Activated CD8-positive, alpha-beta memory T cell treated with anti-CD3 and anti-CD28 coated beads, Interleukin-2, amount 50 U/mL, for 1 hour (primary cell): ENCODE measurements around the gene SGCE.

Source experiments
- DNase-seq: peaks from one replicate; pipeline ENCODE4 v3.0.0-alpha.2; 2020; ENCODE audit errors: extremely low read depth

Gene SGCE

GRCh38 chr7:94571816-94572215 lies 84.1 kb downstream of the SGCE start:
- DNase-seq: no peak

GRCh38 chr7:94567396-94567795 lies 88.5 kb downstream of the SGCE start:
- DNase-seq: no peak

- DNase-seq: no peak
These were observed 90.6 kb downstream of the SGCE start for GRCh38 chr7:94565247-94565894.

- no peak for DNase-seq
These were observed 93.4 kb downstream of the SGCE start for GRCh38 chr7:94562525-94562924.

DNA sequence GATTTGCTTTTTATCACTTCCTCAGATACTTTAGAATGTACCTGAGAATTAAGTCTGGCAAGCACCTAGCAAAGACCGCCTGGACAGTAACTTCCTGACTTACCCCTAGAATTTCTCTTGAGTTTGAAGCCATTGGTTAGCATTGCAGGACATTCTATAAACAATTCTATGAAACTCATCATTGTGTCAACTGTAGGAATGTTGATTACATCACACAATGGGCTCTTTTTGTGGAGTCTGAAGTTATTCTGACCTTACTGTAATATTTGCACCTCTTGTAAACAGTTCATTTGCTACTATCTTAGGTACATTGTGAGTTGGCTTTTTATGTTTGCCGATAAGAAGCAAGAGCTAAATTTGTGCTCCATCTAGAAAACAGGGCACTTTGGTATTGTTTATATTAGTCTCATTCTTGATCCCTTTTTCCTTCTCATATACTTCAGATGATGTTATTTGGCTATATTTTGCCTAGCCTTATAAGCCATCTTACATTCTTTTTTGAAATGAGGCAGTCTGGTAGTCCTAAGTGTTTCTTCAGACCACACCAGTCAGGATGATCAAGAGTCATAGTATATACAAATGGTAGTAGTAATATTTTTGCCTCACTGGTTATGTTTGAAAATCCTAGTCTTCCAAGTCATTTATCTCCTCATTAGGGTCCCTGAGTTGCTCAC lies 94.0 kb downstream of the SGCE start:
- DNase-seq: no peak

DNA sequence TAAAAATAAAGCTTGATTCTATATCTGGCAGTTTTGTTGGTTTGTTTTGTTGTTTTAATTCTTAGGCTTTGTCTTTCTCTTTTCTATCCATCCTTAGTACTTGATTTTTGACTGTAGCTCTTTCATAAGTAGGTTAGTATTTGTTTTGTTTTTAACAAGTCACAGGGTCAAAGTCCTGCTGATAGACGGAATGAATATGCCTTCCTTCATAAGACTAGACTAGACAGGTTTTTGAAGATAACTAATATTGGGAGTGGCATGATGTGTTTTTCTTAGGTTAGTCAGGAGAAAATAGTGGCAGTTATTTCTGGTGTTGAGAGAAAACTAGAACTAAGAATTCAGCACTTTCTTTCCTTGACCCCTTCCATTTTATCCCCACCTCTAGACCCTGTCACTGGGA lies 96.0 kb downstream of the SGCE start:
- no peak for DNase-seq

GRCh38 chr7:94557215-94557614 lies 98.7 kb downstream of the SGCE start:
- DNase-seq: no peak

DNA sequence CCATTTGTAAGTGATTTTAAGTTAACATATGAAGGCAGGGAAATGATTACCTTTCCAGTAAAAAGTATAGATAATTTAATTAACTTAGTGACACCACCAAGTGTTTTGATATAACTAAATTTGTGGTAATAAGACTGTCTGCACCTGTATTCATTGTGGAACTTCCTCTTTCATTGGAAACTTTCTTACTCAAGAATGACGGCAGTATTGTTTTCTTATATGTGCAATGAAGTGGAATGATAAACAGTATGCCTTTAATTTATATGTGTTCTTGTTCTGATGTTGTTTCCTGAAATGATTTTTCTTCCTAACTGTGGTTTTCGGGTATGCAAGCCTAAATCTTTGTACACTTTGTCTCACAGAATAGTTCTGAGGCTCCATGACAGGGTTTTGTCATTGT lies 99.9 kb downstream of the SGCE start:
- DNase-seq: no peak

DNA sequence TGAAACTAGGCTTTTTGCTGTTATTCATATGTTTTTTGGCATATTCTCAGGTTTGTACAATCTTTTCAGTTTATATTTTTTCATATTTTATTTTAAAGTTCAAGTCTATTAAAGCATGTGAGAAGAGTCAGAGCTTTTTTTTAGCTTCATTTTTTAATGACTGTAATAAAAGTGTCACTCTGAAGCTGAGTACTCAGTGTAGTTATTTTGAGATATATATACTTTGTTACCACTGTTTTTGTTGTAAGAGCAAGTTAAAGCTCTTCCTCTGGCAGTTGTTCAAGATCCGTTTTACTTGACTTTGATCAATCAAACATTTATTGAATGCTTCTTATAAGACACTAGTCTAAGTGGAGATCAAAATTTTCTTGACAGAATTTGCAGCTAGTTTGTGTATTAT lies 108.8 kb downstream of the SGCE start:
- no peak for DNase-seq

DNA sequence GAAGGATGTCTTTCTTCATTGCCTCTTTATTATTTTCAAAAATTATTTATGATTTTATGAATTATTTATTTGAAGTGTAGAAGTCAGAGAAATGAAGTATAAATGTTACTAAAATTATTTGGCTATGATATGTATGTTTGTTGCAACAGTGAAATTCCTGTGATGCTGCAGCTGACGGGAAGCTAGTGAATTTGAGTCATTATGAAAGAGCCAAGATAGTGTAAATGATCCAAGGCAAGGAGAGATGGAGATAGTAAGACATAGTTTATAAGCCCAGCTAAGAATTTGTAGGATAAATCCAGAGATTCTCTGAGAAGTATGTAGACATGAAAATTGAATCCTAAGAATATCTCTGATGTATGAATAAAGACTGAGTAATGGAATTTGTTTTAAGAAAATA lies 115.5 kb downstream of the SGCE start:
- no peak for DNase-seq
